ENCODE data around the gene LCP2. TPM values are rescaled to one million over a fixed set of nuclear protein-coding genes. Genes with fewer than 3 reads are reported as not detected.

The LCP2 gene
- total and polyA plus RNA-seq, 2 of the 4 experiments (the other 2 are of a cell fraction) = not detected

DNA sequence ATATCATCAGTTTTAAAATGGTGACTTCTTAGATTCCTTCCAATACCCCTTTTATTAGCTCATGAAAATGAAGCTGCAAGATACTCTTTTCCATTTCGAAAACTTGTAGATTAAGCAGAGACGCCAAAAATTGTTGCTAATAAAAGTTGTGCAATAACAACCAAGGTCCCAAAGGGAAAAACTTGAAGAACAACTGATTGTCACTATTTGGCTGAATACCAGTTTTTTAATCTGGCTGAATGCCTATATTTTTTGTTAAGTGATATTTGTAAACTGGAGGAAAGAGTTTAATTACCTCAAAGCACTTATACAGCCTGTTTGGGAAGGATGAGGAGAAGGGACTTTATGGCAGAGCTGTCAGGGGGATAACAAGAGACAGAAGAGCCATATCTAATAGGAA lies 50.2 kb downstream of the LCP2 start:
- Histone ChIP-seq H2AK9ac (replicated peaks; ENCODE audit: low read depth, low read length, poor library complexity) (no peak overlapping the region), H3K23ac (ENCODE audit: low read depth, low read length) (no peak overlapping the region), H3K56ac (ENCODE audit: extremely low read depth, insufficient read depth, low read length) (no peak overlapping the region), H3K9me3 (ENCODE audit: control insufficient read depth, insufficient read depth, low read length) (no peaks in the 10 kb centered on the region), H3K14ac (replicated peaks; ENCODE audit: low read depth, low read length) (no peak overlapping the region), H3K4me3 (ENCODE audit: insufficient read depth, low read depth, low read length) (no peak overlapping the region), H3K18ac (ENCODE audit: low read depth, low read length) (no peak overlapping the region), H3K4me1 (ENCODE audit: control insufficient read depth, insufficient read depth, low read length) (no peaks in the 10 kb centered on the region), H2AK5ac (ENCODE audit: low read depth, low read length) (no peak overlapping the region), H3K79me1 (ENCODE audit: low read depth in 1 of 2, low read length in 2 of 2) (no peaks in the 10 kb centered on the region), H3K4me2 (ENCODE audit: low read depth, low read length) (no peak overlapping the region), H3K4ac (ENCODE audit: low read depth, low read length) (no peak overlapping the region), H4K91ac (ENCODE audit: insufficient read depth, low read depth, low read length) (no peak overlapping the region), H3K27ac (ENCODE audit: insufficient read depth, low read length) (no peak overlapping the region), H2BK120ac (ENCODE audit: low read depth, low read length) (no peak overlapping the region), H3K9me1 (ENCODE audit: insufficient read depth, low read length) (no peaks in the 10 kb centered on the region), H2BK15ac (ENCODE audit: low read depth, low read length) (no peak overlapping the region), H2BK20ac (ENCODE audit: low read depth, low read length) (no peak overlapping the region), H4K20me1 (ENCODE audit: insufficient read depth, low read length) (no peaks in the 10 kb centered on the region), H2AFZ (replicated peaks; ENCODE audit: low read length, poor library complexity) (no peak overlapping the region), H3K9ac (ENCODE audit: low read depth, low read length) (no peak overlapping the region), H2BK5ac (ENCODE audit: low read depth, low read length, poor library complexity, severe bottlenecking) (no peak overlapping the region), H4K5ac (ENCODE audit: low read depth, low read length) (no peak overlapping the region), H3K36me3 (ENCODE audit: control insufficient read depth, insufficient read depth, low read length) (no peaks in the 10 kb centered on the region), H3K27me3 (ENCODE audit: control insufficient read depth, insufficient read depth, low read length) (no peaks in the 10 kb centered on the region), H4K8ac (ENCODE audit: low read depth in 2 of 2, low read length in 2 of 2) (no peak overlapping the region)
- in situ Hi-C loops (cut with MboI; ENCODE audit: low sequenced_read_pairs) (no loop called here), dilution Hi-C loops (cut with HindIII; ENCODE audit: low sequenced_read_pairs, unreplicated experiment) (no loop called here), intact Hi-C loops (cut with micrococcal nuclease) (no loop called here)
- DNase-seq (no peak), ATAC-seq (ENCODE audit: low read depth) (no peak)
- POLR2A ChIA-PET (ENCODE audit: unreplicated experiment) = no interaction called here
- BruUV-seq (replicated peaks) = no TSS peak
- no CpG with 5 or more reads among the region's 2 CpGs for WGBS, 2 experiments (ENCODE audit: extremely low coverage in 2 of 2, insufficient read length in 1 of 2)
- TF ChIP-seq CEBPB (IDR thresholded peaks at IDR 0.05; ENCODE audit: low read depth, low read length) (peak; percentile 53), RCOR1 (IDR thresholded peaks at IDR 0.05; ENCODE audit: insufficient replicate concordance, low read length) (no peak)
- CTCF ChIA-PET = no interaction called here
